Stomach (tissue), 9 donors: ENCODE measurements around the gene UQCC2. TPM values are rescaled to one million over a fixed set of nuclear protein-coding genes. Genes with fewer than 3 reads are reported as not detected.

ENCODE experiments used
- DNase-seq, 2 donors: peaks; one replicate each; pipeline versions ENCODE4 v3.0.0 to v3.0.0-alpha.2; 2013 to 2019
- H3K27ac ChIP-seq, 5 donors: fragments of 200-600 bp in 4 of 5; sonication (generic) in 4 of 5; one replicate each; pipeline ENCODE4 v1.5.1; 2013 to 2019; ENCODE audit warnings: mild to moderate bottlenecking in 1 of 5, moderate library complexity in 1 of 5
- H3K27me3 ChIP-seq, 3 donors: fragments of 200-600 bp; sonication (generic); one replicate each; pipeline ENCODE4 v1.5.1; 2017 to 2019; ENCODE audit warnings: mixed run types in 1 of 3
- H3K36me3 ChIP-seq, 4 donors: fragments of 200-600 bp; sonication (generic); 1 replicate in 3 of 4; 2 replicates in 1 of 4; pipeline ENCODE4 v1.5.1; 2016 to 2019
- H3K4me1 ChIP-seq, 4 donors: fragments of 200-600 bp; sonication (generic); one replicate each; pipeline ENCODE4 v1.5.1; 2016 to 2019
- H3K4me3 ChIP-seq, 4 donors: fragments of 200-600 bp; sonication (generic) in 3 of 4; one replicate each; pipeline ENCODE4 v1.5.1; 2016 to 2019; ENCODE audit warnings: mild to moderate bottlenecking in 1 of 4
- H3K9me3 ChIP-seq, 4 donors: fragments of 200-600 bp; sonication (generic); one replicate each; pipeline ENCODE4 v1.5.1; 2016 to 2019
- EP300 ChIP-seq: sonication (generic); formaldehyde crosslinking; IDR thresholded peaks from one replicate; pipeline ENCODE4 v1.6.1; 2017; ENCODE audit warnings: antibody characterized with exemption
- POLR2A ChIP-seq, 4 donors: fragments of 450-650 bp; IDR thresholded peaks; one replicate each; pipeline ENCODE4 v1.6.1; 2016; ENCODE audit warnings: antibody characterized with exemption in 4 of 4, control low read depth in 2 of 4, mild to moderate bottlenecking in 1 of 4, moderate library complexity in 1 of 4
- POLR2AphosphoS5 ChIP-seq, 3 donors: sonication (generic); formaldehyde crosslinking; IDR thresholded peaks; one replicate each; pipeline ENCODE4 v1.6.1; 2016; ENCODE audit warnings: antibody characterized with exemption in 3 of 3
- WGBS, 5 donors: extraction: QIAGEN DNeasy Blood & Tissue Kit in 3 of 5; methylation state at CpG; one replicate each; pipeline versions ENCODE4 v1.1.5 to v1.1.7; 2013 to 2018; 5-methylcytosine and 5-hydroxymethylcytosine counted together
- intact Hi-C: fragments of 100-400 bp; cut with DNase I; formaldehyde crosslinking; loops from one replicate; pipeline ENCODE4 v1.15.1; 2023; ENCODE audit warnings: low total_unique reads
- polyA plus RNA-seq, 3 donors: library from polyadenylated mRNA; stranded (reverse); fragments of 200-250 nt; gene quantifications; one replicate each; pipeline ENCODE4 v1.2.3, GENCODE V29; 2013
- total RNA-seq, 5 donors: library from RNA; depleted of rRNA; stranded (reverse); fragments of >200 nt; gene quantifications; one replicate each; pipeline versions ENCODE4 v1.1.0 to v1.2.3, GENCODE V29; 2014 to 2016
- TF ChIP-seq, protein P1 (sequence below), 7 experiments: fragments of 450-650 bp in 4 of 7; fragments of 200-600 bp in 3 of 7; sonication (generic) in 3 of 7; IDR thresholded peaks; one replicate each; pipeline ENCODE4 v1.5.1; 2016 to 2019; ENCODE audit warnings: antibody characterized with exemption in 7 of 7, control low read depth in 2 of 7, mild to moderate bottlenecking in 1 of 7
- donor health status: healthy with polysubstance abuse.
- donor health status: Bipolar disorder and iron deficiency.
- donor health status: healthy.

The UQCC2 gene
- total and polyA plus RNA-seq, 8 donors: 4.7 to 109 (median 24.7) TPM

- no peak for TF ChIP-seq EP300
- no peak for TF ChIP-seq POLR2AphosphoS5 (IDR thresholded peaks at IDR 0.05)
- no peak for TF ChIP-seq POLR2A (IDR thresholded peaks at IDR 0.05)
- TF ChIP-seq, protein P1, sequence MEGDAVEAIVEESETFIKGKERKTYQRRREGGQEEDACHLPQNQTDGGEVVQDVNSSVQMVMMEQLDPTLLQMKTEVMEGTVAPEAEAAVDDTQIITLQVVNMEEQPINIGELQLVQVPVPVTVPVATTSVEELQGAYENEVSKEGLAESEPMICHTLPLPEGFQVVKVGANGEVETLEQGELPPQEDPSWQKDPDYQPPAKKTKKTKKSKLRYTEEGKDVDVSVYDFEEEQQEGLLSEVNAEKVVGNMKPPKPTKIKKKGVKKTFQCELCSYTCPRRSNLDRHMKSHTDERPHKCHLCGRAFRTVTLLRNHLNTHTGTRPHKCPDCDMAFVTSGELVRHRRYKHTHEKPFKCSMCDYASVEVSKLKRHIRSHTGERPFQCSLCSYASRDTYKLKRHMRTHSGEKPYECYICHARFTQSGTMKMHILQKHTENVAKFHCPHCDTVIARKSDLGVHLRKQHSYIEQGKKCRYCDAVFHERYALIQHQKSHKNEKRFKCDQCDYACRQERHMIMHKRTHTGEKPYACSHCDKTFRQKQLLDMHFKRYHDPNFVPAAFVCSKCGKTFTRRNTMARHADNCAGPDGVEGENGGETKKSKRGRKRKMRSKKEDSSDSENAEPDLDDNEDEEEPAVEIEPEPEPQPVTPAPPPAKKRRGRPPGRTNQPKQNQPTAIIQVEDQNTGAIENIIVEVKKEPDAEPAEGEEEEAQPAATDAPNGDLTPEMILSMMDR (IDR thresholded peaks at IDR 0.05): no peak
- H3K9me3 ChIP-seq: no peaks in the 10 kb centered on the region
- H3K36me3 ChIP-seq: peaks cover 29 to 76% (median 60%) of the 10 kb centered on the region in 4 donors
- intact Hi-C loops: no loop called here
- H3K27me3 ChIP-seq: no peaks in the 10 kb centered on the region
- H3K27ac ChIP-seq: no peak overlapping the region
- H3K4me1 ChIP-seq: peaks cover 25 to 56% (median 35%) of the 10 kb centered on the region in 4 donors
- no peak overlapping the region for H3K4me3 ChIP-seq
- no peak for DNase-seq
- WGBS, 5 donors: 73 to 82% (median 75%) methylated on average over 10 of the region's 10 CpGs
Observed at GRCh38 chr6:33698494-33698893, 13.0 kb downstream of the UQCC2 start.

DNA sequence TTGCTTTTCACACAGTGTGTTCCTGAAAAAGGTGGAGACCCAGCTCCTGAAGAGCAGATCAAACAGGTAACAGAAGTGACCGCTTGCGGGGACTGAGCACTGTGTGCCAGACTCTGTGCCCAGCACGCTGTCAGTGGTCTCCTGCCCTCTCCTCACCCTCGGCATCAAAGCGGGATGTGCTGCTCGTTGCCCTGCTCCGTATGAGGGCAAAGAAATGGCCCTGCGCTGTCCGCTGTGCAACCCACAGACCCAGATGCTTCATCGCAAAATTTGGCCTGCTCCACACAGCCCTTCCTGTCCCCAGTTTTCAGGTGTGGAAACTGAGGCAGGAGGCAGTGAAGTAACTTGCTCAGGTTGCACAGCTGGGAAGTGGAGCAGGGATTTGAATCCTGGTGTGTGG lies 13.7 kb downstream of the UQCC2 start:
- TF ChIP-seq POLR2A (IDR thresholded peaks at IDR 0.05) (no peak), EP300 (no peak), POLR2AphosphoS5 (IDR thresholded peaks at IDR 0.05) (no peak)
- TF ChIP-seq, protein P1 (IDR thresholded peaks at IDR 0.05): no peak
- no peak for DNase-seq
- WGBS, 5 donors: 92 to 96% (median 95%) methylated on average over 10 of the region's 10 CpGs
- H3K27ac ChIP-seq: peak overlapping the region in 3 of 5 donors; percentile 60 to 77 (median 63)
- intact Hi-C loops: no loop called here
- peaks cover 29 to 83% (median 67%) of the 10 kb centered on the region in 4 donors for H3K36me3 ChIP-seq
- H3K9me3 ChIP-seq: no peaks in the 10 kb centered on the region
- H3K4me1 ChIP-seq: peaks cover 25 to 62% (median 38%) of the 10 kb centered on the region in 4 donors
- no peak overlapping the region for H3K4me3 ChIP-seq
- H3K27me3 ChIP-seq: no peaks in the 10 kb centered on the region

DNA sequence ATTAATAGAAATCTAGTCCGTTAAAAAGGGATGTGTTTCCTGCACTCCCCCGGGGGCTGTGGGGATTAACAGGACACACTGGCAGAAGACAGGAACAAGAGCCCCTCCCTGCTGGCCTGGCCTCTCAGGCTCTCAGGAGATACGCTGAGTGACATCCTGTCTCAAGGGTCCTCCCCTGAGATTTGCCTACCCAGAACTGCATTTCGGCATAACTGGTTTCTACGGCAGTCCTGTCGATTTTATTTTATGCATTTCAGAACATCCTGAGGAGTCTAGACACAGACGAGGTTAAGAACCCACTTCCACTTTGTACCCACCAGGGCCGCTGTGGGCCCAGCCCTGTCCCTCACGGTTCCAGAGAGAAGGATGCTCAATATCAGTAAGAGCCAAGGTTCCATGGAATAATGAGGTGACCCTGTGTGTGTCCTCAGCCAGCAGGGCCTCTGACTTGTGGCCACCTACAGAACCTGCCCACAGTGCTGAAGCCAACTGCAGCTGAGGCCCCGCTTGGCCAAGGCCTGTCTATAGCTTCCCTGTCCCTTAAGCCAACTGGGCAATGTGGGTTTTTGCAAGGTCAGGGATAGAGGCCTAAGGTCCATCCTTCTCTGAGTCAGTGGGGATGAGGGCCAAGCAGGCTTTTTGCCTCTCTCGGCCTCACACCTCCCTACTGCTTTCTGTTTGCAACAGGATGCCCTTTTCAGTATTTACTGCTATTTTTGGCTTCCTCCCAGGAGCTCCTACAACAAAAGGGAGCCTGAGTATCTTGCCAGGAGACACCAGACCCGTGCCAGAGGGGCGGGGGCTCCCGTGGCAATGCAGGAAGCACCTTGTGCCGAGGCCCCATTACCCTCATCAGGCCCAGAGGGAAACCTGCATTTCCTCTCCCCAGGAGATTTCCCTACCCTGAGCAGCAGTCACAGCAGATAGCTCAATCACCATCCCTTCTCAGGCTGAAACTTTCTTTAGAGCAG lies 14.7 kb downstream of the UQCC2 start:
- H3K36me3 ChIP-seq: peaks cover 29 to 93% (median 77%) of the 10 kb centered on the region in 4 donors
- H3K4me1 ChIP-seq: peaks cover 32 to 72% (median 43%) of the 10 kb centered on the region in 4 donors
- H3K4me3 ChIP-seq: no peak overlapping the region
- H3K9me3 ChIP-seq: no peaks in the 10 kb centered on the region
- TF ChIP-seq EP300 (no peak), POLR2AphosphoS5 (IDR thresholded peaks at IDR 0.05) (peak in 1 of 3 donors; percentile 29), POLR2A (IDR thresholded peaks at IDR 0.05) (no peak)
- TF ChIP-seq, protein P1 (IDR thresholded peaks at IDR 0.05): no peak
- peak overlapping the region; percentile 40 to 77 (median 60) for H3K27ac ChIP-seq
- DNase-seq: peak; percentile 67 to 77
- no peaks in the 10 kb centered on the region for H3K27me3 ChIP-seq
- 32 to 44% (median 41%) methylated on average over 15 of the region's 15 CpGs for WGBS, 5 donors
- intact Hi-C loops: no loop called here

DNA sequence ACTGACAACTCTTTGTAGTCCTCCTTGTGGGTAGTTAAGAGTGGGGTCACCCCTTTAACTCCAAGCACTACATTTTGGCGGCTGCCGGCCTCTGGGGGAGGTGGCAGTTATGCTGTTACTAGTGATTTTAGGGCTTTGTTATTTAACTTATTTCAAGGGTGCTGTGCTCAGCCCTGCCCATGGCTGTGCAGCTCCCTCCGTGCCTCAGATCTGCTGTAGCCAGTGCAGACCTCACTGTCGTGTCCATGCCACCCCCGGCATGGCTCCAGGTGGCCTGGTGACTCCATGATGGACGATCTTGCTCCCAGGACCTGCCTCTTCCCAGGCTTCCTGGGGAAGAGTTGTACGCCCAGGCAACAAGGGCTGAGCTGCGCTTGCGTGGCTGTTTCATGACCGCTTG lies 15.4 kb downstream of the UQCC2 start:
- WGBS, 5 donors: 79 to 83% (median 81%) methylated on average over 9 to 10 of the region's 10 CpGs
- Histone ChIP-seq H3K4me3 (no peak overlapping the region), H3K27ac (peak overlapping the region; percentile 40 to 77 (median 60)), H3K36me3 (peaks cover 34 to 96% (median 83%) of the 10 kb centered on the region in 4 donors), H3K27me3 (no peaks in the 10 kb centered on the region), H3K9me3 (no peaks in the 10 kb centered on the region), H3K4me1 (peaks cover 33 to 74% (median 44%) of the 10 kb centered on the region in 4 donors)
- no peak for DNase-seq
- intact Hi-C loops: no loop called here
- TF ChIP-seq POLR2AphosphoS5 (IDR thresholded peaks at IDR 0.05) (no peak), POLR2A (IDR thresholded peaks at IDR 0.05) (no peak), EP300 (no peak)
- TF ChIP-seq, protein P1 (IDR thresholded peaks at IDR 0.05): no peak
